IPS-18c (cell line): ENCODE data around the gene PKP3.
"Not testable (repeated sequence)": the region's sequence is repeated elsewhere in the genome, so short reads cannot be mapped to it uniquely, and the experiment has no call there.

Source experiments
- H3K4me3 ChIP-seq: 2 replicates; pipeline ENCODE4 v1.7.0; 2013; ENCODE audit warnings: low read depth, mild to moderate bottlenecking, low read length, moderate library complexity; ENCODE audit not compliant: insufficient read depth
- H3K9me3 ChIP-seq: one replicate; pipeline ENCODE4 v1.6.1; 2013; ENCODE audit warnings: mild to moderate bottlenecking, low read length, moderate library complexity; ENCODE audit not compliant: control insufficient read depth, insufficient read depth

The PKP3 gene

DNA sequence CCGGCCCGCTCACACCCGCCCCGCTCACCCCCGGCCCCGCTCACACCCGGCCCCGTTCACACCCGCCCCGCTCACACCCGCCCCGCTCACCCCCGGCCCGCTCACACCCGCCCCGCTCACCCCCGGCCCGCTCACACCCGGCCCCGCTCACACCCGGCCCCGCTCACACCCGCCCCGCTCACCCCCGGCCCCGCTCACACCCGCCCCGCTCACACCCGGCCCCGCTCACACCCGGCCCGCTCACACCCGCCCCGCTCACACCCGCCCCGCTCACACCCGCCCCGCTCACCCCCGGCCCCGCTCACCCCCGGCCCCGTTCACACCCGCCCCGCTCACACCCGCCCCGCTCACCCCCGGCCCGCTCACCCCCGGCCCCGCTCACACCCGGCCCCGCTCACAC, 7.2 kb downstream of the PKP3 start:
- H3K9me3 ChIP-seq, H3K4me3 ChIP-seq: not testable (repeated sequence)

DNA sequence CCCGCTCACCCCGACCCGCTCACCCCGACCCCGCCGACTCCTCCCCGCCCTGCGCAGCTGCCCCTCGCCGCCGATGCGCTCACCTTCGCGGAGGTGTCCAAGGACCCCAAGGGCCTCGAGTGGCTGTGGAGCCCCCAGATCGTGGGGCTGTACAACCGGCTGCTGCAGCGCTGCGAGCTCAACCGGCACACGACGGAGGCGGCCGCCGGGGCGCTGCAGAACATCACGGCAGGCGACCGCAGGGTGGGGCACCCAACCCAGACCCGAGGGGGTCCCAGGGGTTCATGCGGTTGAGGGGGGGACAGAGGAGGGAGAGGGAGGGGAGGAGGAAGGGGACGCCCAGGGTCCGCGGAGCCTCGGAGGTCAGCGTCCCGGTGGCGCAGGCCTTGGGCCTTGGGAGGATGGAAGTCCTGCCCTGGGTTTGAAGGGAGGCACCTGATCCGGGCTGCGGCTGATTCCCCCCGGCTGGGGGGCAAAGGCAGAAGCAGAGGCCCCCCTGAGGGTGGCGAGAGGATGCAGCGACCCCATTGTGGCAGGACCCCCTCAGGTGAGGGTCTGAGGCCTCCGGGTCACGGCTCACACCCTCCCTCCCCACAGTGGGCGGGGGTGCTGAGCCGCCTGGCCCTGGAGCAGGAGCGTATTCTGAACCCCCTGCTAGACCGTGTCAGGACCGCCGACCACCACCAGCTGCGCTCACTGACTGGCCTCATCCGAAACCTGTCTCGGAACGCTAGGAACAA, 9.2 kb downstream of the PKP3 start:
- H3K9me3 ChIP-seq = peaks cover 3% of the 10 kb centered on the region

DNA sequence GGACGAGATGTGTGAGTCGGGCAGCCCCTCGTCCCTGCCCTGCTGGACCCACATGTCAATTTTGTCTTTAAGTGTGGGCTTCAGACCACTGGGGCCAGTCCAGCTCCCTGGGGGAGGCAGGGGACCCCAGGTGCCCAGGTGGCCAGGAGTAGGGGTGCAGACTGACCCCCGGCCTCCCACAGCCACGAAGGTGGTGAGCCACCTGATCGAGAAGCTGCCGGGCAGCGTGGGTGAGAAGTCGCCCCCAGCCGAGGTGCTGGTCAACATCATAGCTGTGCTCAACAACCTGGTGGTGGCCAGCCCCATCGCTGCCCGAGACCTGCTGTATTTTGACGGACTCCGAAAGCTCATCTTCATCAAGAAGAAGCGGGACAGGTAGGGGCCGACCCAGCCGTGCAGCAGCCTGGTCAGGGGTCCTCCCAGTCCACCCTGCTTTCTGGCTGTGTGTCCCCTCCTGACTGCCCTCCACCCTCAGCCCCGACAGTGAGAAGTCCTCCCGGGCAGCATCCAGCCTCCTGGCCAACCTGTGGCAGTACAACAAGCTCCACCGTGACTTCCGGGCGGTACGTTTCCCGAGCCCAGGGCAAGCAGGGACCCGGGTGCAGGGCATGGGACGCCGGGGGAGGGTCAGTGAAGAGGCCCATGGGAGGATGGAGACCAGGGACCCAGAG, 9.9 kb downstream of the PKP3 start:
- no peak overlapping the region for H3K4me3 ChIP-seq
- H3K9me3 ChIP-seq = peaks cover 3% of the 10 kb centered on the region

More for the DNA sequence above, 9.2 kb downstream of the PKP3 start:
- H3K4me3 ChIP-seq = no peak overlapping the region

DNA sequence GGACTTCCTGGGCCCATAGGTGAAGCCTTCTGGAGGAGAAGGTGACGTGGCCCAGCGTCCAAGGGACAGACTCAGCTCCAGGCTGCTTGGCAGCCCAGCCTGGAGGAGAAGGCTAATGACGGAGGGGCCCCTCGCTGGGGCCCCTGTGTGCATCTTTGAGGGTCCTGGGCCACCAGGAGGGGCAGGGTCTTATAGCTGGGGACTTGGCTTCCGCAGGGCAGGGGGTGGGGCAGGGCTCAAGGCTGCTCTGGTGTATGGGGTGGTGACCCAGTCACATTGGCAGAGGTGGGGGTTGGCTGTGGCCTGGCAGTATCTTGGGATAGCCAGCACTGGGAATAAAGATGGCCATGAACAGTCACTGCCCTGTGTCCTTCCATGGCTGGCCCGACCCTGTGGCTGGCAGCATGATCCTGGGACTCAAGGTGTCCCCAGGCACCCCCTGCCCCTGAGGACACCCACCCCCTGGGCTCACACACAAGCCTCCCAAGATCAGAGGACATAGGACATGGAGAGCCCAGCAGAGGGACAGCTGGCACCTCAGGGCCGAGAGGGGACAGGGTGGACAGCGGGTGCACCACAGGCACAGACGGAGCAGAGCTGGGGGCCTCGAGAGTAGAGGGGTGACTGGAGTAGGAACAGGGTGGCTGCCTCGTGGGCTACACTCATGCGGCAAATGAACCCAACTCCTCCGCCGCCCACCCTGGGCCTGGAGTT, 10.7 kb downstream of the PKP3 start:
- H3K9me3 ChIP-seq = peaks cover 3% of the 10 kb centered on the region

DNA sequence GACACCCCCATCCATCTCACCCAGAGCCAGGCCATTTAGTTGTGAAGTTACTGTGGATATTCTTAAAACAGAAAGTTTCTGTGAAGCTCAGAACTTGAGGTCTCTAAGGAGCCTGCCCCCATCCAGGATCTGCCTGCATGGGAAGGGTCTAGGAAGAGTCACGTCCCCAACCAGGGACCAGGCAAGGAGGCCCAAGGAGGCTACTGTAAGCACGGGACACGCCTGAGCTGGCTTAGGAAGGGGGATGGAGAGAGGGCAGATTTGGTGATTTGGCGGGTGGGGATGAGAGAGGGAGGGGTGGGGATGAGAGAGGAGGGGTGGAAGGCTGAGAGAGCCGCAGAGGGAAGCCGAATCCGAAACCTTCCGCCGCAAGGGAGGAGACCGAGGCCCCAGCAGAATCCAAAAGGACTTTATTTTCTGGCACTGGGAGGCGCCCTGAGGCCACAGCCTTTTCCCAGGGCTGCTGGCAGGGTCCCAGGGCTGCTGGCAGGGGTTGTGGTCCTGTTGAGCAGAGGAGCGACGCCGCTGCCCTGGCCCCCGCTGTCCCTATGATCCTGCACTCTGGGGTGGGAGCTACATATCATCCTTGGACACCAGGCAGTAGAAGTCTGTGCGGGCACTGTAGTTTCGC, 11.4 kb downstream of the PKP3 start:
- Histone ChIP-seq H3K4me3 (no peak overlapping the region), H3K9me3 (no peaks in the 10 kb centered on the region)

More for the DNA sequence above, 10.7 kb downstream of the PKP3 start:
- no peak overlapping the region for H3K4me3 ChIP-seq

DNA sequence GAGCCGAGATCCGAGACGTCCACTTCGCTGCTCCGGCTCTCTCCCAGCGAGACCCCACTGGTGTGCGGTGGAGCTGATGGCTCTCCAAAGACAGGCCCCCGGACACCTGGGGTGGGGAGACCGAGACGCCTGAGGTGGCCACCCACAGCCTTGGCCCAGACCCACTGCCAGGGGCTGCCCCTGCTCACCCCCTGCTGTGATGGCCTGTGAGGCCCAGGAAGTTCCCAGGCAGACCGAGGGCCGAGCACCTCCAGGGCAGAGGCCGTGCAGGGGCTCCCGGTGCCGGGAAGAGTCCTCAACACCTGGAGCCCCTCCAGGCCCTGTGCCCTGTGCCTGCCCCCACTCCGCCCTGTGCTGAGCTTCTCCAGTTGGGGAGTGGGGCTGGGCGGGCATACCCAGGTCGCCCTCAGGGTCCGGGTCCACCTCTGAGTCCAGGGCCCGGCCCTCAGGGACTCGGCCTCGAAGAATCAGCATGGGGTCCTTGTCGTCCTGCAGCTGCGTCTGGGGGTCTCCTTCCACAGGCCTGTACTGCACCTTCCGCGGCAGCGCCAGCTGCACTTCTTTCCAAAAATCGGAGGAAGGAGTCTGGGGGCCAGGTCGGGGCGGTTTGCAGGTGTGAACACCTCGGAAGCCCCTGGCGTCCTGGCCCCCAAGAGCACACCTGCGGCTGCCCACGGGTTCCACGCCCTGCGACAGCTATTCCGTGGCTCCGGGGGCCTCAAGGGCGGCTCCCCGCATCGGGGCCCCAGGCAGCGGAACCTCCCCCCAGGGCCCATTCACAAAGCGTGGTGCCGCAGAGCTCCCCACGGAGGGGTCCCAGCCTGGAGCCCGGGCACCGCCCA, 12.2 kb downstream of the PKP3 start:
- H3K4me3 ChIP-seq = peak overlapping the region; percentile 53
- no peaks in the 10 kb centered on the region for H3K9me3 ChIP-seq

DNA sequence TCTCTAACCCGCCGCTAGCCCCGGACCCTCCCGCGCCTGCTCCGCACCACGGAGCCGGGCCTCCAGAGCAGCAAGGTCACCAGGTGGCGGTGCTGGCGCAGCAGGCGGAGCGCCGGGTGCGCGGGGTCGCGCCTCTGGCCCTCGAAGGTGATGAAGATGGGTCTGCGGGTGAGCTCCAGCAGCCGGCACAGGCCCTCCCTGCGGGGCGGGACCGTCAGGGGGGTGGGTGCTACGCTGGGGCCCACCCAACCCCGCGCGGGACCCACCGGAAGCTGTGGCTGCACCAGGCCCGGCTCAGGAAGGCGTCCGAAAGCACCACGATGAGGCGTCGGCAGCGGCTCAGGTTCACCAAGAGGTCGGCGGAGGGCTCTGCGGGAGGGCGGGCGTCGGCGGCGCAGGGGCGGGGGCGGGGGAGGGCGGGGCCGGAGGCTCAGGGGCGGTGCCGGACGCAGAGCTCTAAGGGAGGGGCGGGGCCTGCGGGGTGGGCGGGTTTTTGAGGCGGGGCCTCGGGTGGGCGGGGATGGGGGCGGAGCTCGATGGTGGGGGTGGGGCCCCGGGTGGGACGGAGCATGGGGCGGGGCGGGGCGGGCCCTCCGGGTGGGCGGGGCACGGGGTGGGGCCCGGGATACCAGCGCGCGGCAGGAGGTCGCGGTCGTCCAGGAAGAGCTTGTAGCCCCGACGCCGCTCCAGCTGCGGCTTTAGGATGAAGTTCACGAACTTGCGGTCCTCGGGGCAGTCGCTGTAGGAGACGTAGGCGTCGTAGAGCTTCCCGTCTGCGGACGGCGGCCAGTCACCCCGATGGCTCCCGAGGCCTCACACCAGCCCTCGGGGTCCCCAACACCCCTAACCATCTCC, 13.0 kb downstream of the PKP3 start:
- Histone ChIP-seq H3K4me3 (peak overlapping the region; percentile 53), H3K9me3 (no peaks in the 10 kb centered on the region)

DNA sequence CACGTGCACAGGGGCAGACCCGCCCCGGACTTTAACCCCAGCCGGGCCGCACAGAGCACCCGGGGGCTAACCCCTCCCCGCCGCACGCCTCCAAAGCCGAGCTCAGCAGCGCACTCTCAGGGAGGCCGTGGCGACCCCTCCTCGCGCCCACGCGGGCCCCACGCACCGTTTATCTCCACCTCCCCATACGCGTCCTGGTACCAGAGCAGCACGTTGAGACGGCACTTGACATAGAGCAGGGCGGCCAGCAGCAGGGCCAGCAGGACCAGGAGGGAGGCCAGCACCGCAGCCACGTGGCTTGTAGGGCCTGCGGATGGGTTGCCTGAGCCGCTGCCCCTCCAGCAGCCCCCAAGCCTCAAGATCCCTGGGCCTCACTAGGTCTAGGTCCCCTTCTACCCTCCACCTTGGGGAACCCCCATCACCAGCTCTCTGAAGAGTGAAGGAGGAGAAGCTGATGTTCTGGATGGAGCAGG, 13.7 kb downstream of the PKP3 start:
- Histone ChIP-seq H3K4me3 (no peak overlapping the region), H3K9me3 (no peaks in the 10 kb centered on the region)

DNA sequence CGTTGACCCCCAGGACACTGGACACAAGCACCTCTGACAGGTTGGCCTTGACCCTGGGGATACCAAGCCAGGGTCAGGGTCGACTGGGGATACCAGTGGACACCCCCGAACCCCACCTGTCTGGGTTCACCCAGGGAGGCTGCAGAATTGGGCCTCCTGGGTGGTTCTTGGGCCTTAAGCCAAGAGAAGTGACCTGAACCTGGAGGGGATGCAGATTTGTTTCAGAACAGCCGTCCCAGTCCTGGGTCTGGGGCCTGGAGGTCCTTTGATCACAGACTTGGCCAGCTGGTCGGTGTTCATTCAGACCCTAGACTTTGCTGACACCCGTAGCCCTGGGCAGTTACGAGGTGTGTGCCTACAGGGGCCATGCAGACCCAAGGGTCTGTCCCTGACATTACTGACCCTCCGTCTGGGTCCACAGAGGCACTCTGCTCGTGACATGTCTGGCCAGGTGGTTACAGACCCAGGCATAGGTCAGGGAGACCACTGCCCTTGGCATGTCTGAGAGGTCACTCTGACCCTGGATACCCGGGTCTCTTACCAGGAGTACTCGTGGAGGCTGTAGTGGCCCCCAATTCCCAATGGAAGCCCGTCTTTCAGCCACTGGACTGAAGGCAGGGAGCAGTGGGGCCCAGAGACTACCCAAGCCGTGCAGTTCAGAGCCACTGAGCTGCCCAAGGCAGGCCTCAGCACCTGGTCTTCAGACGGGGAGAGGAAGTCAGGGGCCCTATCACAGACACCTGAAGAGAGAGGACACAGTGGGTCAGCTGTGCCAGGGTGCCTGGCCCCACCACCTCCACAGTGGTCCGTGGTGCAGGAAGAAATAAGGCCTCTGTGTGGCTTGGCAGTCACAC, 14.4 kb downstream of the PKP3 start:
- Histone ChIP-seq H3K9me3 (no peaks in the 10 kb centered on the region), H3K4me3 (no peak overlapping the region)

DNA sequence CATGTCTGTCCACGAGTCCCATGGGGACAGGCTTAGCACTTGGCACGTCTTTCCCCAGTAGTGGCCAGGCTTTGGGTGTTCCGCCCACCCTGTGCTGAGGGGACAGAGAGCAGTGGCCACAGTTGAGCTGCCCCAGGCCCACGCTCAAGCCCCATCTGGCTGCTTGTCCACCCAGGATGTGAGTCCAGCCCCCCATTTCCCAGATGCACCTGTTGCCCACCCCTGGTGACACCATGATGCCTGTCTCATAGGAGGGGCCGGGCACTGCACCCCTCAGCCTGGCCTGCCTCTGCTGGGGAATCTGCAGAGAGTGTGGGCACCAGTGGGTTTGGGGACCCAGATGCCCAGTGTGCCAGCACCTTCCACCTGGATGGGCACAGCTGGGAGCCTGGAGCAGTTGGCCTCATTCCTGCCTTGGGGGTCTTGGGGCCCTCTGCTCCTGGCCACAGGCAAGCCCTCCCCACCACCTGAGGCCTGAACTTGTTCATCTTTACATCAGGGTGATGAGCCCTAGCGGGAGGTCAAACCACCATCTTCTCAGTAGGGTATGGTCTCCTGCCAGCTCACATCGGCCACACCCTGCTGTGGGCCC, 15.1 kb downstream of the PKP3 start:
- Histone ChIP-seq H3K4me3 (no peak overlapping the region), H3K9me3 (no peaks in the 10 kb centered on the region)

DNA sequence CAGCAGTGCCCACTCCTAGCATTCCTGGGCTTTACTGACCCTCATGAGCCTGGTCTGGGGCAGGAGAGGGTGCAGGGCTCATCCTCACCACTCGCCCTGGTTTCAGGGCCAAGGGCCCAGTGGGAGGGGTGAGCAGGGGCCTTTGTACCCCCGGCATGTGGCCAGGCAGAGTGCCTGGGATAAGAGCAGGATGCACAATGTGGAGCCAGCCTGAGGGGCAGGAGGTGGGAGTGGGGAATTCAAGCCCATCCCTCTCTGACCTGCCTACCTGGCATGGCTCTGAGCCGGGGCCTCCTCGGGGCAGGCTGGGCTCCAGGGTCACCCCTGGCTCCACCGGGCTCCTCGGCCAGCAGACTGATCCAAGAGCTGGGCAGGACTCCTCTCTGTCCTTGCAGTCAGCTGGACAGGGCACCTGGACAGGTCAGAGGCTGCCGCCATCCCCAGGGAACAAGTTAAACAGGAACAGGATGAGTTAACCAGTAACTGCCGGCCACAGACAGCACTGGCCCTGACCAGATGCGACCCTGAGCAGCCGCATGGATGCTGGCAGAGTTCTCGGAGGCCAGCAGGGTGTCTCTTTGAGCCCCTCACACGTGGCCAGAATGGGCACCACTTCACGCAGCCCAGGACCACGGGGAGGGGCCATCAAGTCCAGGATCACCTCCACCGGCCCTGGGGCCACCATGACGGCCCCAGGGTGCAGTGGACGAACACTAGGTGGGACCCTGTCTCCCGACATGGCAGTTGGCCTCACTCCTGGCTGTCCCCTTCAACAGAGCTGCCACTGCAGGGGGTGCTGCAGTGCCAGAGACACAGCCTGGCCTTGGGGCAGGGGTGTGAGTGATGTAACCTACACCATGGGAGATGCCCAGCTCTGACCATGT, 15.8 kb downstream of the PKP3 start:
- H3K9me3 ChIP-seq = no peaks in the 10 kb centered on the region
- no peak overlapping the region for H3K4me3 ChIP-seq

DNA sequence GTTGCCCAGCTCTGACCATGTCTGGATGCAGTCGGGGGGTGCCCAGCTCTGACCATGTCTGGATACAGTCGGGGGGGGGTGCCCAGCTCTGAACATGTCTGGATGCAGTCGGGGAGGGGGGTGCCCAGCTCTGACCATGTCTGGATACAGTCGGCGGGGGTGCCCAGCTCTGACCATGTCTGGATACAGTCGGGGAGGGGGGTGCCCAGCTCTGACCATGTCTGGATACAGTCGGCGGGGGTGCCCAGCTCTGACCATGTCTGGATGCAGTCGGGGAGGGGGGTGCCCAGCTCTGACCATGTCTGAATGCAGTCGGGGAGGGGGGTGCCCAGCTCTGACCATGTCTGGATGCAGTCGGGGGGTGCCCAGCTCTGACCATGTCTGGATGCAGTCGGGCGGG, 16.7 kb downstream of the PKP3 start:
- H3K9me3 ChIP-seq = not testable (repeated sequence)

DNA sequence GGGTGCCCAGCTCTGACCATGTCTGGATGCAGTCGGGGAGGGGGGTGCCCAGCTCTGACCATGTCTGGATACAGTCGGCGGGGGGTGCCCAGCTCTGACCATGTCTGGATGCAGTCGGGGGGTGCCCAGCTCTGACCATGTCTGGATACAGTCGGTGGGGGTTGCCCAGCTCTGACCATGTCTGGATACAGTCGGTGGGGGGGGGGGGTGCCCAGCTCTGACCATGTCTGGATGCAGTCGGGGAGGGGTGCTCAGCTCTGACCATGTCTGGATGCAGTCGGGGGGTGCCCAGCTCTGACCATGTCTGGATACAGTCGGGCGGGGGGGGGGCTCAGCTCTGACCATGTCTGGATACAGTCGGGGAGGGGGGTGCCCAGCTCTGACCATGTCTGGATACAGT, 17.5 kb downstream of the PKP3 start:
- not testable (repeated sequence) for H3K4me3 ChIP-seq, H3K9me3 ChIP-seq

More for the DNA sequence above, 16.7 kb downstream of the PKP3 start:
- not testable (repeated sequence) for H3K4me3 ChIP-seq

DNA sequence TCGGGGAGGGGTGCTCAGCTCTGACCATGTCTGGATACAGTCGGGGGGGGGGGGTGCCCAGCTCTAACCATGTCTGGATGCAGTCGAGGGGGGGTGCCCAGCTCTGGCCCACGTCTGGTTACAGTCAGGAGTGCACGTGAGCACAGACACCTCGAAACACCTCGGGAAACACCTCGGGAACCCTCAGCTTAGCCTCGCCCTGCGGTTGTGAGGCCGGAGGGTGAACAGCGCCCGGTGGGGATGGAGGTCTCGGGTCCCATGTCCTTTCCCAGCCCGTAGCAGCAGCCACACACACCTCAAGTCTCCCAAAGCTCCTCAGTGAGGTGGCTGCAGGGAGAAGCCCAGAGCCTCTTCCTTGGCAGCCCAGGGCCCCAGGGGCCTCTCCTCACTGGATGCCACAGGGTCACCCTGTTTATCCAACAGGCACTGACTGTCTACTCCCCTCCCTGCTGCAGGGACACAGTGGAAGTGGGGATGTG, 18.7 kb downstream of the PKP3 start:
- Histone ChIP-seq H3K4me3 (no peak overlapping the region), H3K9me3 (no peaks in the 10 kb centered on the region)
